Measurements from ENCODE around the gene DEFB112.

Gene DEFB112

DNA sequence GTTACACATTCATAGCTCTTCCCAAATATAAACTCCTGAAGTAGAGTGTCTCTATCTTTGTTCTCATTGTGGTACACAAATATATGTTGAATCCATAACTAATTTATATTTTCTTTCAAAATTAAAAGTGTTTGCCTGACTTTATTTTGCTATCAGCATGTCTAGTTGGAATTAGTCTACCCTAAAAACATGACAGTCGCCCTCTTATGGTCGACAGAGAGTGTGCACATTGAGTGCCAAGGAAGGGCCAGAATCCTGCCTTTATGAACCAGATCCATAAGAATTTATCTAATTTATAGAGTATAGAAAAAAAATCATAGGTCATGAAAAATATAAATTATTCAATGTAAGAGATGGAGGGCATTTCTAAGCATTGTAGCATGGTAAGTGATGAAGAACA lies 12.3 kb upstream of the DEFB112 start:
- TF ChIP-seq CTCF (IDR thresholded peaks at IDR 0.05; ENCODE audit: insufficient read depth, low read depth, low read length, missing control alignments), result peak; percentile 64
- DNase-seq (ENCODE audit: low read depth), result peak; percentile 29
- no peak overlapping the region for H3K4me3 ChIP-seq (ENCODE audit: low read length)

- no peak overlapping the region for H3K4me3 ChIP-seq (ENCODE audit: low read length)
- no peak for DNase-seq (ENCODE audit: low read depth)
- TF ChIP-seq CTCF (IDR thresholded peaks at IDR 0.05; ENCODE audit: insufficient read depth, low read depth, low read length, missing control alignments), result no peak
These were observed 6.5 kb upstream of the DEFB112 start for GRCh38 chr6:50056242-50056641.

GRCh38 chr6:50047026-50047425 lies 2.7 kb downstream of the DEFB112 start:
- H3K4me3 ChIP-seq (ENCODE audit: low read length), result no peak overlapping the region
- no peak for DNase-seq (ENCODE audit: low read depth)
- no peak for TF ChIP-seq CTCF (IDR thresholded peaks at IDR 0.05; ENCODE audit: insufficient read depth, low read depth, low read length, missing control alignments)

GRCh38 chr6:50030777-50031562 lies 18.8 kb downstream of the DEFB112 start:
- peak; percentile 61 for TF ChIP-seq CTCF (IDR thresholded peaks at IDR 0.05; ENCODE audit: insufficient read depth, low read depth, low read length, missing control alignments)
- DNase-seq (ENCODE audit: low read depth), result peak; percentile 52
- H3K4me3 ChIP-seq (ENCODE audit: low read length), result no peak overlapping the region

GRCh38 chr6:50030350-50030749 lies 19.4 kb downstream of the DEFB112 start:
- no peak for DNase-seq (ENCODE audit: low read depth)
- no peak for TF ChIP-seq CTCF (IDR thresholded peaks at IDR 0.05; ENCODE audit: insufficient read depth, low read depth, low read length, missing control alignments)
- no peak overlapping the region for H3K4me3 ChIP-seq (ENCODE audit: low read length)

GRCh38 chr6:50025258-50025657 lies 24.5 kb downstream of the DEFB112 start:
- TF ChIP-seq CTCF (IDR thresholded peaks at IDR 0.05; ENCODE audit: insufficient read depth, low read depth, low read length, missing control alignments), result no peak
- H3K4me3 ChIP-seq (ENCODE audit: low read length), result no peak overlapping the region
- peak; percentile 53 for DNase-seq (ENCODE audit: low read depth)

GRCh38 chr6:50021894-50022293 lies 27.8 kb downstream of the DEFB112 start, which contains the start of gene DEFB110:
DEFB110 (minus strand) TSS chr6:50021994; CDS start chr6:50021935, 59 bp downstream.
- TF ChIP-seq CTCF (IDR thresholded peaks at IDR 0.05; ENCODE audit: insufficient read depth, low read depth, low read length, missing control alignments), result no peak
- H3K4me3 ChIP-seq (ENCODE audit: low read length), result no peak within 1 kb of the TSS

More at GRCh38 chr6:50021894-50022293, 27.8 kb downstream of the DEFB112 start, which contains the start of gene DEFB110:
- DNase-seq (ENCODE audit: low read depth), result no peak

Data from epithelial cell of esophagus (primary cell).